Thyroid gland (tissue), 4 donors: ENCODE results near the gene TRMT2B.

ENCODE experiments used
- POLR2A ChIP-seq, 2 donors: fragments of 450-650 bp; IDR thresholded peaks; one replicate each; pipeline ENCODE4 v1.6.1; 2017; ENCODE audit warnings: antibody characterized with exemption in 2 of 2, mild to moderate bottlenecking in 2 of 2, moderate library complexity in 1 of 2
- TF ChIP-seq, protein P1 (sequence below), 6 experiments: fragments of 200-600 bp in 3 of 6; fragments of 450-650 bp in 3 of 6; sonication (generic) in 3 of 6; IDR thresholded peaks; one replicate each; pipeline ENCODE4 v1.5.1; 2016 to 2019; ENCODE audit warnings: antibody characterized with exemption in 6 of 6, mild to moderate bottlenecking in 2 of 6, inconsistent platforms in 1 of 6, moderate library complexity in 1 of 6

GRCh38 chrX:100969408-100969807, 82.5 kb downstream of the TRMT2B start, which contains the start of gene ARL13A:
- no peak for TF ChIP-seq POLR2A (IDR thresholded peaks at IDR 0.05)
- TF ChIP-seq, protein P1, sequence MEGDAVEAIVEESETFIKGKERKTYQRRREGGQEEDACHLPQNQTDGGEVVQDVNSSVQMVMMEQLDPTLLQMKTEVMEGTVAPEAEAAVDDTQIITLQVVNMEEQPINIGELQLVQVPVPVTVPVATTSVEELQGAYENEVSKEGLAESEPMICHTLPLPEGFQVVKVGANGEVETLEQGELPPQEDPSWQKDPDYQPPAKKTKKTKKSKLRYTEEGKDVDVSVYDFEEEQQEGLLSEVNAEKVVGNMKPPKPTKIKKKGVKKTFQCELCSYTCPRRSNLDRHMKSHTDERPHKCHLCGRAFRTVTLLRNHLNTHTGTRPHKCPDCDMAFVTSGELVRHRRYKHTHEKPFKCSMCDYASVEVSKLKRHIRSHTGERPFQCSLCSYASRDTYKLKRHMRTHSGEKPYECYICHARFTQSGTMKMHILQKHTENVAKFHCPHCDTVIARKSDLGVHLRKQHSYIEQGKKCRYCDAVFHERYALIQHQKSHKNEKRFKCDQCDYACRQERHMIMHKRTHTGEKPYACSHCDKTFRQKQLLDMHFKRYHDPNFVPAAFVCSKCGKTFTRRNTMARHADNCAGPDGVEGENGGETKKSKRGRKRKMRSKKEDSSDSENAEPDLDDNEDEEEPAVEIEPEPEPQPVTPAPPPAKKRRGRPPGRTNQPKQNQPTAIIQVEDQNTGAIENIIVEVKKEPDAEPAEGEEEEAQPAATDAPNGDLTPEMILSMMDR (IDR thresholded peaks at IDR 0.05) = no peak
